Occipital lobe (tissue), 2 donors: ENCODE results near the gene CXCL9. TPM values are rescaled to one million over a fixed set of nuclear protein-coding genes. Genes with fewer than 3 reads are reported as not detected.
"Not testable (repeated sequence)": the region's sequence is repeated elsewhere in the genome, so short reads cannot be mapped to it uniquely, and the experiment has no call there.

ENCODE experiments used
- DNase-seq: peaks from one replicate; lab custom pipeline; 2025; lab: John Stamatoyannopoulos, UW
- total RNA-seq: library from RNA; depleted of rRNA; stranded (reverse); fragments of >200 nt; gene quantifications from one replicate; pipeline ENCODE4 v1.2.3, GENCODE V29; 2014

Gene CXCL9
- total RNA-seq, 1 donor from 2014 or later: not detected

GRCh38 chr4:75962072-75962471 lies 45.2 kb downstream of the CXCL9 start:
- not testable (repeated sequence) for DNase-seq

DNA sequence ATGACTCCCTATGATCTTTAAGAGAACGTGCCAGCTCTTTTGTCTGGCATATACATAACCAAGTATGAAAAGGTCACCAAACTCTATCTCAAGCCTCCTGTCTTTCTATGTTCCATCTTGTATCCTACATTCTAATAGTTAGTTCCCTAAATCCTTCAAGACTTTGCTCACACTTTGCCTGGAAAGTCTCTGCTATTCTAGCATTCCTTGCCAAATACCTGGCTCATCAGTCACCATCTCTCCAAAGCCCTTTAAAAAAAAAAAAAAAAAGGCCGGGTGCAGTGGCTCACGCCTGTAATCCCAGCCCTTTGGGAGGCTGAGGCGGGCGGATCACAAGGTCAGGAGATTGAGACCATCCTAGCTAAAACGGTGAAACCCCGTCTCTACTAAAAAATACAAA lies 48.8 kb downstream of the CXCL9 start:
- DNase-seq: not testable (repeated sequence)

GRCh38 chr4:75954811-75955210 lies 52.5 kb downstream of the CXCL9 start:
- not testable (repeated sequence) for DNase-seq

- no peak for DNase-seq
These were observed 53.8 kb downstream of the CXCL9 start for GRCh38 chr4:75953509-75953908.

Other genes with a start within 250 kb of the CXCL9 start
- gene PPEF2, start 105.1 kb downstream of the CXCL9 start, total RNA-seq: not detected
- 21.4 TPM for gene NAAA, start 66.5 kb downstream of the CXCL9 start, total RNA-seq
- 38.4 TPM for gene SDAD1, start 16.6 kb downstream of the CXCL9 start, total RNA-seq
- 0.78 TPM for gene CXCL10, start 16.0 kb upstream of the CXCL9 start, total RNA-seq
- not detected for gene CXCL11, start 28.6 kb upstream of the CXCL9 start, total RNA-seq
- gene ART3, start 67.2 kb upstream of the CXCL9 start, total RNA-seq: 0.78 TPM
- 162 TPM for gene NUP54, start 140.9 kb upstream of the CXCL9 start, total RNA-seq
- gene SCARB2, start 206.3 kb upstream of the CXCL9 start, total RNA-seq: 223 TPM
- gene FAM47E, start 244.2 kb upstream of the CXCL9 start, total RNA-seq: 3.9 TPM